ENCODE results near the gene HPS4. TPM values are rescaled to one million over a fixed set of nuclear protein-coding genes. Genes with fewer than 3 reads are reported as not detected.

HPS4 gene
- total RNA-seq, 1 donor from 2014 or later: 55.1 TPM

GRCh38 chr22:26462641-26463040 lies 20.9 kb downstream of the HPS4 start:
- TF ChIP-seq CTCF (IDR thresholded peaks at IDR 0.05; ENCODE audit: partially characterized antibody, unreplicated experiment): no peak
- Mint-ChIP-seq H3K36me3 (ENCODE audit: unreplicated experiment) (peaks cover 9% of the 10 kb centered on the region), H3K27me3 (ENCODE audit: unreplicated experiment) (peaks cover 2% of the 10 kb centered on the region), H3K4me3 (ENCODE audit: unreplicated experiment) (peak overlapping the region; percentile 76), H3K27ac (ENCODE audit: unreplicated experiment) (peak overlapping the region; percentile 91), H3K9me3 (ENCODE audit: unreplicated experiment) (peaks cover 5% of the 10 kb centered on the region), H3K4me1 (ENCODE audit: low read depth, unreplicated experiment) (peaks cover 56% of the 10 kb centered on the region)
- DNase-seq: no peak

GRCh38 chr22:26462051-26462450 lies 21.5 kb downstream of the HPS4 start:
- Mint-ChIP-seq H3K36me3 (ENCODE audit: unreplicated experiment) (peaks cover 9% of the 10 kb centered on the region), H3K9me3 (ENCODE audit: unreplicated experiment) (peaks cover 5% of the 10 kb centered on the region), H3K27ac (ENCODE audit: unreplicated experiment) (peak overlapping the region; percentile 91), H3K4me3 (ENCODE audit: unreplicated experiment) (peak overlapping the region; percentile 76), H3K4me1 (ENCODE audit: low read depth, unreplicated experiment) (peaks cover 56% of the 10 kb centered on the region), H3K27me3 (ENCODE audit: unreplicated experiment) (peaks cover 2% of the 10 kb centered on the region)
- TF ChIP-seq CTCF (IDR thresholded peaks at IDR 0.05; ENCODE audit: partially characterized antibody, unreplicated experiment): no peak
- no peak for DNase-seq

- peaks cover 49% of the 10 kb centered on the region for H3K4me1 Mint-ChIP-seq (ENCODE audit: low read depth, unreplicated experiment)
- H3K9me3 Mint-ChIP-seq (ENCODE audit: unreplicated experiment): peaks cover 5% of the 10 kb centered on the region
- TF ChIP-seq CTCF (IDR thresholded peaks at IDR 0.05; ENCODE audit: partially characterized antibody, unreplicated experiment): peak; percentile 79
- peak; percentile 91 for DNase-seq
- H3K27me3 Mint-ChIP-seq (ENCODE audit: unreplicated experiment): peaks cover 2% of the 10 kb centered on the region
- H3K36me3 Mint-ChIP-seq (ENCODE audit: unreplicated experiment): peaks cover 9% of the 10 kb centered on the region
- peak overlapping the region; percentile 34 for H3K4me3 Mint-ChIP-seq (ENCODE audit: unreplicated experiment)
- H3K27ac Mint-ChIP-seq (ENCODE audit: unreplicated experiment): peak overlapping the region; percentile 59
Observed at GRCh38 chr22:26461188-26461810, 22.3 kb downstream of the HPS4 start.

GRCh38 chr22:26460202-26460601 lies 23.4 kb downstream of the HPS4 start:
- H3K36me3 Mint-ChIP-seq (ENCODE audit: unreplicated experiment): peaks cover 9% of the 10 kb centered on the region
- TF ChIP-seq CTCF (IDR thresholded peaks at IDR 0.05; ENCODE audit: partially characterized antibody, unreplicated experiment): no peak
- H3K27ac Mint-ChIP-seq (ENCODE audit: unreplicated experiment): peak overlapping the region; percentile 52
- DNase-seq: no peak
- peaks cover 3% of the 10 kb centered on the region for H3K9me3 Mint-ChIP-seq (ENCODE audit: unreplicated experiment)
- H3K4me1 Mint-ChIP-seq (ENCODE audit: low read depth, unreplicated experiment): peaks cover 39% of the 10 kb centered on the region
- peaks cover 2% of the 10 kb centered on the region for H3K27me3 Mint-ChIP-seq (ENCODE audit: unreplicated experiment)
- H3K4me3 Mint-ChIP-seq (ENCODE audit: unreplicated experiment): no peak overlapping the region

GRCh38 chr22:26457661-26458272 lies 25.8 kb downstream of the HPS4 start:
- H3K9me3 Mint-ChIP-seq (ENCODE audit: unreplicated experiment): peaks cover 3% of the 10 kb centered on the region
- H3K27ac Mint-ChIP-seq (ENCODE audit: unreplicated experiment): no peak overlapping the region
- DNase-seq: no peak
- peaks cover 22% of the 10 kb centered on the region for H3K4me1 Mint-ChIP-seq (ENCODE audit: low read depth, unreplicated experiment)
- no peak for TF ChIP-seq CTCF (IDR thresholded peaks at IDR 0.05; ENCODE audit: partially characterized antibody, unreplicated experiment)
- H3K4me3 Mint-ChIP-seq (ENCODE audit: unreplicated experiment): no peak overlapping the region
- H3K36me3 Mint-ChIP-seq (ENCODE audit: unreplicated experiment): no peaks in the 10 kb centered on the region
- peaks cover 2% of the 10 kb centered on the region for H3K27me3 Mint-ChIP-seq (ENCODE audit: unreplicated experiment)
